ENCODE data around the gene LYPLA2. TPM values are rescaled to one million over a fixed set of nuclear protein-coding genes. Genes with fewer than 3 reads are reported as not detected.
A peak's percentile ranks its signal among the peaks of the same experiment; 100 is the strongest.

Gene LYPLA2
- total RNA-seq, result 123 and 161 TPM in 2 replicates

DNA sequence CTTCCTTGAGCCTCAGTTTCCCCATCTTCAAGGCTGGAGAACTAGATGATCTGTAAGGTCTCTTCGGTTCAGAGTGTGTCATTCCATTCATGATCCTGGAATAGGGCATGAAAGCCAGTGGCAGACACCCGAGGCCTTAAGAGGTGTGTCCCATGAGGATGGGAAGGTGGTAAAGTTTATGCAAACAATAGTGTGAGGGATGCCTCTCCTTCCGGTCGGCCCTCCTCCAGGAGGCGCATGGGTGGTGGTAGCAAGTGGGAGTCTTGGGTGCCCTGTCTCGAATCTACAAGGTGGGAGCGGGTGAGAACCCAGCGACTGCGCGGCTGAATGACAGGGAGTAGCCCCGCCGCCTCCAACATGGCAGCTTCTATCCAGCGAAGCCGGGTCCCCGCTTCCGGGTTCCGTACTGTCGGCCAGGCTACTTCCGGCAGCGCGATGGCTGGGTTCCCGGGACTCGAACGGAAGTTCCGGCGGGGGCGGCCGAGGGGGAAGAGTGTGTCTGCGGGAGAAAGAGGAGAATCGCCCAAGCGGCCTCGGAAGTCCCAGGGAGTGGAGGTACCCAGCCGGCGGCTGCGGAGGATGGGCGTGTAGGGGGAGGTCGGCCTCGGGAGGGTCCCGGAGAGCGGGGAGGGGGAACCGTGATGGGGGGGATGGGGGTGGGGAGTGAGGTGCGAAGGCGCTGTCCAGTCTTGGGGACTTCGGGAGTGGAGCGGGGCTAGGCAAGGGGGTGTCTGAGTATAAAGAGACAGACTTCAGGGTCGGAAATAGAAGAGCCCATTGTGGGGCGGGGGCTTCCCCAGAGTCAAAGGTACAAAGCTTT, at the start of gene LYPLA2:
Gene LYPLA2, plus strand, starts transcription at position 450 of the 820 bp plus-strand sequence. CDS start 1,538 bp downstream, outside the sequence.
- no peak for DNase-seq (ENCODE audit: extremely low read depth, low read depth, low spot score)

DNA sequence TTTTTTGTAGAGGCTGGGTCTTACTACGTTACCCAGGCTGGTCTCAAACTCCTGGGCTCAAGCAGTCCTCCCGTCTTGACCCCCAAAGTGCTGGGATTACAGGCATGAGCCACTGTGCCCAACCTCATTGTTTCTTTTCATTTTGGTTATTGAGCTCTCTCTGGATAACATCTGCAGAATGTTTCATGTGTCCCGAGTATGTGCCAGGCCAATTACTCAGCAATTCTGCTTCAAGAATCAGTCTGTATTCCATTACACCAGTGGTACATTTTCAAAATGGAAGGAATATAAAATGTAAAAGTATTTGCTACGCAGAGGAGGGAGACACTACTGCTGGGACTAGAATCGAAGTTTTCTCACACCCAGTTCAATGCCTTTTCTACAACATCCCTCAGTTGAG, 49.3 kb upstream of the LYPLA2 start:
- DNase-seq (ENCODE audit: extremely low read depth, low read depth, low spot score), result no peak

- no peak for DNase-seq (ENCODE audit: extremely low read depth, low read depth, low spot score)
These were observed 48.2 kb upstream of the LYPLA2 start for GRCh38 chr1:23742670-23743286.

- DNase-seq (ENCODE audit: extremely low read depth, low read depth, low spot score), result no peak
These were observed 47.4 kb upstream of the LYPLA2 start, which contains the start of gene ELOA for GRCh38 chr1:23743287-23744152. TSS of gene ELOA (plus strand) at chr1:23743471. CDS start at chr1:23743504, 33 bp downstream.

DNA sequence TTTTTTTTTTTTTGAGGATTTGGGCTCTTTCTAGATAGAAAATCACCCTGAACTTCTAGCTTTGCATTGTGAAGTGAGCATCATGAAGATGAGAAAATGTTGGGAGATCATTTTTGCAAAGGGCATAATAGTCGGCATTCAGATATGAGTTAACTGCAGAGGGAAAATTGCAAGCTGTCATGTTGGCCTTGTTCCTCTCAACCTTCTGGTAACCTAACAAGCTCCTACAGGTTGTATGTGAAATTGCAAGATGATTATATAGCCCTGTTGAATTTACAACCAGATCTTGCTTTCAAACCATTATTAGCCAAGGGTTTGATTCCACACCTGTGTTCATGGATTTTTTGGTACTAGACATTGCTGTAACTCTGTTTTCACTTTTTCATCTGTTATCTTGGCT, 45.4 kb upstream of the LYPLA2 start:
- DNase-seq (ENCODE audit: extremely low read depth, low read depth, low spot score), result no peak

DNA sequence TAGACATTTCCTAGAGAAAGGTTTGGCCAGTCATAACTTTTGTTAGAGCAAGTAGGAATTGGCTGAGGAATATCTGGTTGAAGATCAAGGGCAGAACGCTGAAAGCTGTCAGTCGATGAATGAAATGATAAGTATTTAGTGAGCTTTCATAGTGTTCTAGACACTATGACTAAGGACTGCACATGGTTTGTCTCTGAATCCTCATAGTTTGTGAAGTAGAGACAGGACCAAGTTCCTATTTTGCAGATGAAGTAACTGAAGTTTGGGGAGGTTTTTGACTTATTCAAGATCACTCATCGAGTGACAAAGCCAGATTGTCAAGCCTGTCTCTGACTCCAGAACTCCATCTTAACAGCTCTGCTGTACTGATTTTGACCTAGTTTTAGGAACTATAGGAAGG, 42.9 kb upstream of the LYPLA2 start:
- DNase-seq (ENCODE audit: extremely low read depth, low read depth, low spot score), result no peak

DNA sequence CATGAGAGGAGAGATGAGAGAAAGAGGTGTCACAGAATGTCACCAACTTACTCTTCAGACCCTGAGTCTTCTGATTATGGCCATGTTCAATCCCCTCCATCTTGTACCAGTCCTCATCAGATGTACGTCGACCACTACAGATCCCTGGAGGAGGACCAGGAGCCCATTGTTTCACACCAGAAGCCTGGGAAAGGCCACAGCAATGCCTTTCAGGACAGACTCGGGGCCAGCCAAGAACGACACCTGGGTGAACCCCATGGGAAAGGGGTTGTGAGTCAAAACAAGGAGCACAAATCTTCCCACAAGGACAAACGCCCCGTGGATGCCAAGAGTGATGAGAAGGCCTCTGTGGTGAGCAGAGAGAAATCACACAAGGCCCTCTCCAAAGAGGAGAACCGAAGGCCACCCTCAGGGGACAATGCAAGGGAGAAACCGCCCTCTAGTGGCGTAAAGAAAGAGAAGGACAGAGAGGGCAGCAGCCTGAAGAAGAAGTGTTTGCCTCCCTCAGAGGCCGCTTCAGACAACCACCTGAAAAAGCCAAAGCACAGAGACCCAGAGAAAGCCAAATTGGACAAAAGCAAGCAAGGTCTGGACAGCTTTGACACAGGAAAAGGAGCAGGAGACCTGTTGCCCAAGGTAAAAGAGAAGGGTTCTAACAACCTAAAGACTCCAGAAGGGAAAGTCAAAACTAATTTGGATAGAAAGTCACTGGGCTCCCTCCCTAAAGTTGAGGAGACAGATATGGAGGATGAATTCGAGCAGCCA, 39.7 kb upstream of the LYPLA2 start:
- DNase-seq (ENCODE audit: extremely low read depth, low read depth, low spot score), result no peak

- no peak for DNase-seq (ENCODE audit: extremely low read depth, low read depth, low spot score)
These were observed 39.1 kb upstream of the LYPLA2 start for GRCh38 chr1:23751815-23752200.

DNA sequence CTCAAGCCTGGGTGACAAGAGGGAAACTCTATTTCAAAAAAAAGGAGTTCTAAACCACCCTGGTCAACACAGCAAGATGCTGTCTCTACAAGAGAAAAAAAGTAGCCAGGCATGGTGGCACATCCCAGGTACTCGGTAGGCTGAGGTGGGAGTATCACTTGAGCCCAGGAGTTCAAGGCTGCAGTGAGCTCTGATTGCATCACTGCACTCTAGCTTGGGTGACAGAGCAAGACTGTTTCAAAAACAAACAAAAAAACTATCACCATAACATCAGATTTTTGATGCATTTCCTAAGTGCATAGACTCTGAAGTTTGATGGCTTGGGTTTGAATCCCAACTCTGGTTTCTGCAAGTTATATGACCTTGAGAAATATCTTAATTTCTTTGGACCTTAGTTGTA, 38.0 kb upstream of the LYPLA2 start:
- DNase-seq (ENCODE audit: extremely low read depth, low read depth, low spot score), result no peak

DNA sequence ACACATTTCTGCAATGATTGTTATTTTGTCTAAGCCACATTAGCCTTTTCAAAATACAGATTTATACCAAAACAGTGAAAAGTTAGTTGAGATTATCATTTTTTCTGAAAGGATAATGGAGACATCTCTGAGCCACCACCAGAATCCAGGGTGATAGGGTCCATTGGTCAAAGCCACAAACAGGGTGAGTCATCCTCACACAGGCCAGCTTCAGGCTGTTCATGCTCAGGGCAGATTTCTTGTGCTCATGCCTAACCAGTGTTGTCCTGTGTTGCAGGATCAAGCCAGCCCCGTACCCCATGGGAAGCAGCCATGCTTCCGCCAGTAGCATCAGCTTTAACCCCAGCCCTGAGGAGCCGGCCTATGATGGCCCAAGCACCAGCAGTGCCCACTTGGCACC, 34.3 kb upstream of the LYPLA2 start:
- DNase-seq (ENCODE audit: extremely low read depth, low read depth, low spot score), result no peak

GRCh38 chr1:23757812-23758211, 33.1 kb upstream of the LYPLA2 start:
- DNase-seq (ENCODE audit: extremely low read depth, low read depth, low spot score), result no peak

DNA sequence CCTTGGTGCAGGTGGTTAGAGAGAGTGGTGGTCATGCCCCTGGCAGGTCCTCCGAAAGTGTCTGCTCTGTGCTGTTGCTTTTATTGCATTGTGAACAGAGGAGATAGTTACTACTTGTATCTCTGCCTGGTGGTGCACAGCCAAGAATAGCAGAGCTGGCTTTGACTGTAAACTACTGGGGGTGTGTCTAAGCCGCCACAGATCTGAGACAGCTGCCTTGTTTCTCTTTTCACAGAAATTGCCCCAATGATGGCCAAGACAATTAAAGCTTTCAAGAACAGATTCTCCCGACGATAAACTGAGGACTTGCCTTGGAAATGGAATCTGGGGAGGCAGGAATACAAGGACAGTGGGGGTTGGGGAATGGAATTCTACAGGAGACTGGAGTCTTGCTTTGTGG, 31.7 kb upstream of the LYPLA2 start:
- DNase-seq (ENCODE audit: extremely low read depth, low read depth, low spot score), result no peak

- DNase-seq (ENCODE audit: extremely low read depth, low read depth, low spot score), result no peak
These were observed 27.8 kb upstream of the LYPLA2 start for GRCh38 chr1:23763041-23763577.

DNA sequence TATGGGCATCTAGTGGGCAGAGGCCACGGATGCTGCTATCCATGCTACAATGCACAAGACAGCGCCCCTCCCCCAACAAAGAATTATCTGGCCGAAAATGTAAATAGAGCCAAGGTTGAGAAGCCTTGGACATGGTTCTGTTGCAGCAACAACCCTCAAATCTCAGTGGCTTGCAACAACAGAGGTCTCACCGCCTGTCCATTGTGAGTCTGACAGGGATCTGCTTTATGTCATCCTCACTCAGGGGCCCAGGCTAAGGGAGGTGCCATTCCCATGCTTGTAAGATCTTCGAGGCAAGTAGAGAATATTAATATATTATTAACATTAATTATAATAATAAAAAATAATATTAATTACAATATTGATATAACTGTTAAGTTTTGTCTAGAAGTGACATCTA, 22.2 kb upstream of the LYPLA2 start:
- no peak for DNase-seq (ENCODE audit: extremely low read depth, low read depth, low spot score)

GRCh38 chr1:23772049-23772853, 18.7 kb upstream of the LYPLA2 start:
- DNase-seq (ENCODE audit: extremely low read depth, low read depth, low spot score), result peak; percentile 47

- no peak for DNase-seq (ENCODE audit: extremely low read depth, low read depth, low spot score)
These were observed 18.1 kb upstream of the LYPLA2 start for GRCh38 chr1:23772854-23773242.

DNA sequence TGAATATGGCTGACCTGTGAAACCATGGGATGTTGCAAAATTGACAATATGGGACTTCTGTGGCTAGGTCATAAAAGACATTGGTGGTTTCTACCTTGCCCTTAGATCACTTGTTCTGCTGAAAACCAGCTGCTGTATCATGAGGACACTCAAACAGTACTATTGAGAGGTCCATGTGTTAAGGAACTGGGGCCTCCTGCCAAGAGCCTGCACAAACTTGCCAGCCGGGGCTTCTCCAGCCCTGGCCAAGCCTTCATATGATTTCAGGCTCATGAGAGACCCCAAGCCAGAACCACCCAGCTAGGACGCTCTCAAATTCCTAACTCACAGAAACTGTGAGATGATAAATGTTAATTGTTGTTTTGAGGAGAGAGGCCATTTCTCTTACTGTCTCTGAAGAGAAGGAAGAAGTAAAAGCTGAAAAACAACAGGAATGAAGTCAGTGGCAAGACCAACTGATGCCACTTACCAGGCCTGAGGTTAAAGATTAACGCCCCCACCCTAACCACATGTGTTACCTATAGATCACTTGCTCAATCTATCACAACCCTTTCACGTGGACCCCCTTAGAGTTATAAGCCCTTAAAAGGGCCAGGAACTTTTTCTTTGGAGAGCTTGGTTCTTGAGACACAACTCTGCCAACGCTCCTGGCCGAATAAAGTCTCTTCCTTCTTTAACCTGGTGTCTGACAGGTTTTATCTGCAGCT, 16.6 kb upstream of the LYPLA2 start:
- DNase-seq (ENCODE audit: extremely low read depth, low read depth, low spot score), result no peak

GRCh38 chr1:23776217-23776616, 14.7 kb upstream of the LYPLA2 start:
- DNase-seq (ENCODE audit: extremely low read depth, low read depth, low spot score), result no peak

All from glomerular endothelial cell (primary cell).